Ammon's horn (tissue), 1 donor: ENCODE measurements around the gene MN1.

ENCODE experiments used
- DNase-seq: peaks from one replicate; pipeline ENCODE4 v3.0.0-alpha.2; 2016; ENCODE audit warnings: low spot score

Gene MN1

GRCh38 chr22:27785831-27786230 is 15.7 kb downstream of the MN1 start:
- DNase-seq, result no peak

- DNase-seq, result no peak
These were observed 17.5 kb downstream of the MN1 start for GRCh38 chr22:27784120-27784475.

- no peak for DNase-seq
These were observed 18.0 kb downstream of the MN1 start for GRCh38 chr22:27783436-27784119.

GRCh38 chr22:27782088-27782487 is 19.5 kb downstream of the MN1 start:
- no peak for DNase-seq

GRCh38 chr22:27780161-27780575 is 21.4 kb downstream of the MN1 start:
- DNase-seq, result no peak

GRCh38 chr22:27779643-27780042 is 21.9 kb downstream of the MN1 start:
- no peak for DNase-seq

GRCh38 chr22:27778294-27779090 is 23.1 kb downstream of the MN1 start:
- DNase-seq, result no peak

- DNase-seq, result no peak
These were observed 24.4 kb downstream of the MN1 start for GRCh38 chr22:27777128-27777527.

- no peak for DNase-seq
These were observed 25.0 kb downstream of the MN1 start for GRCh38 chr22:27776650-27776958.

- DNase-seq, result no peak
These were observed 25.6 kb downstream of the MN1 start for GRCh38 chr22:27775758-27776649.

GRCh38 chr22:27775087-27775698 is 26.4 kb downstream of the MN1 start:
- DNase-seq, result no peak

GRCh38 chr22:27774200-27774599 is 27.4 kb downstream of the MN1 start:
- no peak for DNase-seq

GRCh38 chr22:27772984-27773498 is 28.5 kb downstream of the MN1 start:
- DNase-seq, result peak; percentile 16

GRCh38 chr22:27772081-27772983 is 29.2 kb downstream of the MN1 start:
- peak; percentile 22 for DNase-seq

GRCh38 chr22:27771637-27772036 is 29.9 kb downstream of the MN1 start:
- DNase-seq, result no peak

GRCh38 chr22:27769012-27769411 is 32.5 kb downstream of the MN1 start:
- no peak for DNase-seq

GRCh38 chr22:27768027-27768653 is 33.4 kb downstream of the MN1 start:
- no peak for DNase-seq

GRCh38 chr22:27766679-27767078 is 34.9 kb downstream of the MN1 start:
- DNase-seq, result no peak

GRCh38 chr22:27765706-27766291 is 35.8 kb downstream of the MN1 start:
- no peak for DNase-seq

GRCh38 chr22:27764722-27765236 is 36.8 kb downstream of the MN1 start:
- no peak for DNase-seq
